A673 (cell line): Measurements from ENCODE around the gene EHD3. TPM values are rescaled to one million over a fixed set of nuclear protein-coding genes. Genes with fewer than 3 reads are reported as not detected.

ENCODE experiments used
- BruUV-seq: library from RNA; stranded (reverse); fragments of 400-500 nt; replicated peaks from 2 replicates; lab custom pipeline; 2021; lab: Mats Ljungman, UMichigan
- CTCF ChIA-PET: fragments of 300-600 bp; sonication (Branson Sonifier 250); formaldehyde crosslinking; loops from one replicate; lab custom pipeline; 2022; ENCODE audit warnings: antibody characterized with exemption; lab: Charles Lee
- POLR2A ChIA-PET: fragments of 300-600 bp; sonication (Branson Sonifier 250); formaldehyde crosslinking; loops from one replicate; lab custom pipeline; 2022; ENCODE audit warnings: antibody characterized with exemption; ENCODE audit not compliant: low non-redundant PET; lab: Charles Lee
- DNase-seq: peaks from one replicate; pipeline ENCODE4 v3.0.0-alpha.2; 2015; ENCODE audit warnings: low spot score
- H3K27ac ChIP-seq: fragments of 200-600 bp; sonication (generic); 2 replicates; pipeline ENCODE4 v1.5.1; 2016; ENCODE audit warnings: mixed run types, low read depth, mild to moderate bottlenecking, mixed read lengths, antibody characterized with exemption, low read length; ENCODE audit not compliant: poor library complexity, severe bottlenecking
- H3K27me3 ChIP-seq: fragments of 200-600 bp; sonication (generic); replicated peaks from 2 replicates; pipeline ENCODE4 v1.6.1; 2017; ENCODE audit warnings: mixed run types, low read depth, mild to moderate bottlenecking, mixed read lengths, antibody characterized with exemption, low read length; ENCODE audit not compliant: insufficient read depth, poor library complexity
- H3K36me3 ChIP-seq: fragments of 200-600 bp; sonication (generic); 2 replicates; pipeline ENCODE4 v1.6.1; 2016; ENCODE audit warnings: mixed run types, mild to moderate bottlenecking, mixed read lengths, antibody characterized with exemption, low read length; ENCODE audit not compliant: insufficient read depth, poor library complexity, severe bottlenecking
- H3K4me1 ChIP-seq: fragments of 200-600 bp; sonication (generic); 2 replicates; pipeline ENCODE4 v1.6.1; 2017; ENCODE audit warnings: mixed run types, mild to moderate bottlenecking, mixed read lengths, antibody characterized with exemption, low read length; ENCODE audit not compliant: insufficient read depth, poor library complexity, severe bottlenecking
- H3K4me3 ChIP-seq: fragments of 200-600 bp; sonication (generic); 2 replicates; pipeline ENCODE4 v1.5.1; 2016; ENCODE audit warnings: low read depth, mixed run types, mild to moderate bottlenecking, mixed read lengths, low read length; ENCODE audit not compliant: poor library complexity, severe bottlenecking
- H3K9me3 ChIP-seq: fragments of 200-600 bp; sonication (generic); 2 replicates; pipeline ENCODE4 v1.6.1; 2016; ENCODE audit warnings: mixed run types, low read depth, mild to moderate bottlenecking, mixed read lengths, antibody characterized with exemption, low read length; ENCODE audit not compliant: poor library complexity, severe bottlenecking
- EZH2 ChIP-seq: fragments of 200-600 bp; sonication (generic); IDR thresholded peaks from 2 replicates; pipeline ENCODE4 v1.6.1; 2017; ENCODE audit warnings: borderline replicate concordance, low read depth, mild to moderate bottlenecking, mixed read lengths, antibody characterized with exemption, low read length; ENCODE audit not compliant: poor library complexity, severe bottlenecking
- intact Hi-C: fragments of 100-400 bp; cut with micrococcal nuclease; formaldehyde crosslinking; loops from one replicate; pipeline ENCODE4 v1.10.0; 2022; ENCODE audit not compliant: unreplicated experiment
- total RNA-seq: library from RNA; stranded (reverse); gene quantifications from 2 replicates; pipeline ENCODE4 v1.2.3, GENCODE V29; 2021
- TF ChIP-seq, protein P1 (sequence below): fragments of 300-800, 200-600 bp; sonication (generic); conservative IDR thresholded peaks from 2 replicates; pipeline ENCODE4 v1.5.1; 2017; ENCODE audit warnings: low read depth, mild to moderate bottlenecking, antibody characterized with exemption, low read length, moderate library complexity, mixed read lengths

EHD3 gene
- total RNA-seq, 1 experiment from 2014 or later = 4.4 TPM

DNA sequence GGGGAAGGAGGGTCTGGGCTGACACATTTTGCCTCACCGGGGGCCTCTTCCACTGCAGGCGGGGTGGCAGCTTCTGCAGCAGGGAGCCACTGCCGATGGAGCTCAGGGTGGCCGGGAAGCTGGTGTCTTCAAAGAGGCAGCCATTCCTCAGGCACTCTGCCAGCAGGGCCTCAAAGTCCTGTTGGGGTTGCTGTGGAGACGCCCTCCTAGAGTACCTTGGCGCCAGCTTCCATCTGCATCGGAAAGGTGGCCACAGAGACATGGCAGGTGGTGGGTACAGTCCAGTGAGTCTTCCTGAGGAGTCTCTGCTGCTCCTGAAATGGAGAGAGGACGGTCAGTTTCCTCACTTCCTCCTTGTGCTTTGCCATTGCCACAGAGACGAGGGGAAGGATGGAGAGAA lies 28.8 kb upstream of the EHD3 start:
- intact Hi-C loops = no loop called here
- no peak overlapping the region for H3K27ac ChIP-seq
- no peaks in the 10 kb centered on the region for H3K27me3 ChIP-seq
- no peak for TF ChIP-seq EZH2
- TF ChIP-seq, protein P1, sequence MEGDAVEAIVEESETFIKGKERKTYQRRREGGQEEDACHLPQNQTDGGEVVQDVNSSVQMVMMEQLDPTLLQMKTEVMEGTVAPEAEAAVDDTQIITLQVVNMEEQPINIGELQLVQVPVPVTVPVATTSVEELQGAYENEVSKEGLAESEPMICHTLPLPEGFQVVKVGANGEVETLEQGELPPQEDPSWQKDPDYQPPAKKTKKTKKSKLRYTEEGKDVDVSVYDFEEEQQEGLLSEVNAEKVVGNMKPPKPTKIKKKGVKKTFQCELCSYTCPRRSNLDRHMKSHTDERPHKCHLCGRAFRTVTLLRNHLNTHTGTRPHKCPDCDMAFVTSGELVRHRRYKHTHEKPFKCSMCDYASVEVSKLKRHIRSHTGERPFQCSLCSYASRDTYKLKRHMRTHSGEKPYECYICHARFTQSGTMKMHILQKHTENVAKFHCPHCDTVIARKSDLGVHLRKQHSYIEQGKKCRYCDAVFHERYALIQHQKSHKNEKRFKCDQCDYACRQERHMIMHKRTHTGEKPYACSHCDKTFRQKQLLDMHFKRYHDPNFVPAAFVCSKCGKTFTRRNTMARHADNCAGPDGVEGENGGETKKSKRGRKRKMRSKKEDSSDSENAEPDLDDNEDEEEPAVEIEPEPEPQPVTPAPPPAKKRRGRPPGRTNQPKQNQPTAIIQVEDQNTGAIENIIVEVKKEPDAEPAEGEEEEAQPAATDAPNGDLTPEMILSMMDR = no peak
- no peaks in the 10 kb centered on the region for H3K36me3 ChIP-seq
- POLR2A ChIA-PET = no interaction called here
- H3K4me3 ChIP-seq = no peak overlapping the region
- BruUV-seq = no TSS peak
- H3K9me3 ChIP-seq = no peaks in the 10 kb centered on the region
- no peak for DNase-seq
- no peaks in the 10 kb centered on the region for H3K4me1 ChIP-seq
- CTCF ChIA-PET = no interaction called here

DNA sequence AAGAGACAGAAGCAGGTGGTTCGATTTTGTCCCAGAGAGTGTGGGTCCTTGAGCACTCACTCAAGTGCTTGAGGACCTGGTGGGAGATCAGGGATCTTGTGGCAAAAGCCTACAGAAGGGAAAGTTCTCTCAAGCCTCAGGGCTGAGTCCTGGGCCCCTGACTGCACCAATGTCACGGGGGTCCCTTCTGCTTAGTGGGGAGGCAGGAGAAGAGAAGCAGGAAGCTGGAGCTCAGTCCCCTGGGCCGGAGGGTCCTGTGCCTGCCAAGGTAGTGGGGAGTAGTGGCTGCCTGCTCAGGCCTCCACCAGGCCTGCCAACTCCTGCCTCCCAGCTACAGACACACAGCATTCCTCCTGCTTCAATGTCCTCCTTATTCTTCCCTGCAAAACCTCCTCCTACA lies 28.3 kb upstream of the EHD3 start:
- Histone ChIP-seq H3K27ac (no peak overlapping the region), H3K36me3 (no peaks in the 10 kb centered on the region), H3K27me3 (no peaks in the 10 kb centered on the region), H3K4me1 (no peaks in the 10 kb centered on the region), H3K4me3 (no peak overlapping the region), H3K9me3 (no peaks in the 10 kb centered on the region)
- BruUV-seq = no TSS peak
- CTCF ChIA-PET = no interaction called here
- POLR2A ChIA-PET = no interaction called here
- intact Hi-C loops = no loop called here
- no peak for DNase-seq
- TF ChIP-seq, protein P1 = no peak
- no peak for TF ChIP-seq EZH2

DNA sequence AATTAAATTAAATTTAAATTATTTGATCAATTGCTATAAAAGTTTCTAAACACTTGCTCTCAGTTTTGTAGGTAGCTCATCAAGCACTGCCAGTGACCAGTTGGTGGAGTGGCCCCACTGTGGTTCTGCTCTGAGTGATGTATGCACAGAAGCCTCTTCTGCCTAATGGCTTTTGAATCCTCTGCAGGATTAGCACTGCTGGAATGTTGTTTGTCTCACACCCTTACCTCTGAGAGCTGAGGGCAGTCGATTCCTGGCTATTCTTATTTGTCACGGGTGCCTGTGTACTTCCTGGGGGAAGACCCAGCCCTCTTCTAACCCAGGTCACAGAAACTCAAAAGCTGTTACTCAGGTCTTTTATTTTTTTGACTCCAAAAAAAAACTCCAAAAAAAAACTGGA lies 26.2 kb upstream of the EHD3 start:
- no peak for DNase-seq
- no peaks in the 10 kb centered on the region for H3K9me3 ChIP-seq
- H3K4me1 ChIP-seq = no peaks in the 10 kb centered on the region
- H3K36me3 ChIP-seq = no peaks in the 10 kb centered on the region
- CTCF ChIA-PET = no interaction called here
- BruUV-seq = no TSS peak
- no peak overlapping the region for H3K27ac ChIP-seq
- no peak for TF ChIP-seq EZH2
- TF ChIP-seq, protein P1 = no peak
- no peaks in the 10 kb centered on the region for H3K27me3 ChIP-seq
- intact Hi-C loops = no loop called here
- POLR2A ChIA-PET = no interaction called here
- H3K4me3 ChIP-seq = no peak overlapping the region
